Measurements from ENCODE around the gene UCK1.

Gene UCK1

DNA sequence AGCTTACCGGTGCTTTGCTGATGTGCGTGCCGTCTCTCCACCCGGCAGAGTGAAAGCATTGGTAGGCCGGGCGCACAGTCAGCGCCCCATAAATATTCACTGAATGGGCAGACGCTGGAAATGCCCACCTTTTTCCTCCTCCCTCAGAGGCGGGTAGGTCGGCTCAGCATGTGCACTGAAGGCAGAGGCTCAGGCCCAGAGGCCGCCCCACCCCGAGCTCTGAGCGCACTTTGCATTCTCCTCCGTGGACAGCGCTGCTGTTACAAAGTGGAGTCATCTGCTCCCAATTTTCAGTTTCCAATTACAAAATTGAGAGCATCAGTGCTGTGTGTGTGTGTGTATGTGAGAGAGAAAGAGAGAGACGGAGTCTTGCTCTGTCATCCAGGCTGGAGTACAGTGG lies 10.6 kb downstream of the UCK1 start:
- TF ChIP-seq POLR2AphosphoS5 (IDR thresholded peaks at IDR 0.05; ENCODE audit: low read depth) (no peak), REST (IDR thresholded peaks at IDR 0.05; ENCODE audit: insufficient replicate concordance, low read depth) (no peak), SPI1 (IDR thresholded peaks at IDR 0.05; ENCODE audit: borderline replicate concordance, low read depth) (no peak), GABPA (IDR thresholded peaks at IDR 0.05; ENCODE audit: low read depth) (no peak)
- TF ChIP-seq, protein P1, sequence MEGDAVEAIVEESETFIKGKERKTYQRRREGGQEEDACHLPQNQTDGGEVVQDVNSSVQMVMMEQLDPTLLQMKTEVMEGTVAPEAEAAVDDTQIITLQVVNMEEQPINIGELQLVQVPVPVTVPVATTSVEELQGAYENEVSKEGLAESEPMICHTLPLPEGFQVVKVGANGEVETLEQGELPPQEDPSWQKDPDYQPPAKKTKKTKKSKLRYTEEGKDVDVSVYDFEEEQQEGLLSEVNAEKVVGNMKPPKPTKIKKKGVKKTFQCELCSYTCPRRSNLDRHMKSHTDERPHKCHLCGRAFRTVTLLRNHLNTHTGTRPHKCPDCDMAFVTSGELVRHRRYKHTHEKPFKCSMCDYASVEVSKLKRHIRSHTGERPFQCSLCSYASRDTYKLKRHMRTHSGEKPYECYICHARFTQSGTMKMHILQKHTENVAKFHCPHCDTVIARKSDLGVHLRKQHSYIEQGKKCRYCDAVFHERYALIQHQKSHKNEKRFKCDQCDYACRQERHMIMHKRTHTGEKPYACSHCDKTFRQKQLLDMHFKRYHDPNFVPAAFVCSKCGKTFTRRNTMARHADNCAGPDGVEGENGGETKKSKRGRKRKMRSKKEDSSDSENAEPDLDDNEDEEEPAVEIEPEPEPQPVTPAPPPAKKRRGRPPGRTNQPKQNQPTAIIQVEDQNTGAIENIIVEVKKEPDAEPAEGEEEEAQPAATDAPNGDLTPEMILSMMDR (IDR thresholded peaks at IDR 0.05; ENCODE audit: insufficient read depth, low read length): no peak
- DNase-seq (ENCODE audit: low read depth in 1 of 2, low spot score in 1 of 2): no peak
- no peaks in the 10 kb centered on the region for H3K27me3 ChIP-seq (ENCODE audit: insufficient read depth, poor library complexity, severe bottlenecking)
- no peak overlapping the region for H3K27ac ChIP-seq (replicated peaks)
- H3K4me3 ChIP-seq (replicated peaks; ENCODE audit: insufficient read depth, low read length): no peak overlapping the region

DNA sequence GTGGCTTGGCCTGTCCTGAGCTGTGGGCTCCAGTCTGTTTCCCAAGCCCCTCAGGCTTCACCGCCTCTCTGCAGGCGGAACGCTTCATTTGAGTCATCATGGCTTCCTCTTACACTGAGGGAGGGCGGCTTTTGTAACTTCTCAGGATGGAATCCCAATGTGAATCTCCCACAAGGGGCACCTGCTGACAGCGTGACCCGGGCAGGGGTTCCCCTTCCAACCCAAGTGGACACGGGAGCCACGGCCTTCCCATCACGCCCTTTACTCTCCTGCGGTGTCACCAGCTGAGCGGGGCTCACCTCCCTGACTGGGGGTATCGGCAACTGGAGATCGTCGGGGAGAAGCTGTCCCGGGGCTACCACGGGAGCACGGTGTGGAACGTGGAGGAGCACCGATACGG lies 12.5 kb downstream of the UCK1 start:
- H3K4me3 ChIP-seq (replicated peaks; ENCODE audit: insufficient read depth, low read length): no peak overlapping the region
- H3K27ac ChIP-seq (replicated peaks): no peak overlapping the region
- H3K27me3 ChIP-seq (ENCODE audit: insufficient read depth, poor library complexity, severe bottlenecking): no peaks in the 10 kb centered on the region
- no peak for DNase-seq (ENCODE audit: low read depth in 1 of 2, low spot score in 1 of 2)
- no peak for TF ChIP-seq GABPA (IDR thresholded peaks at IDR 0.05; ENCODE audit: low read depth)
- TF ChIP-seq POLR2AphosphoS5 (IDR thresholded peaks at IDR 0.05; ENCODE audit: low read depth): no peak
- no peak for TF ChIP-seq SPI1 (IDR thresholded peaks at IDR 0.05; ENCODE audit: borderline replicate concordance, low read depth)
- TF ChIP-seq REST (IDR thresholded peaks at IDR 0.05; ENCODE audit: insufficient replicate concordance, low read depth): no peak

DNA sequence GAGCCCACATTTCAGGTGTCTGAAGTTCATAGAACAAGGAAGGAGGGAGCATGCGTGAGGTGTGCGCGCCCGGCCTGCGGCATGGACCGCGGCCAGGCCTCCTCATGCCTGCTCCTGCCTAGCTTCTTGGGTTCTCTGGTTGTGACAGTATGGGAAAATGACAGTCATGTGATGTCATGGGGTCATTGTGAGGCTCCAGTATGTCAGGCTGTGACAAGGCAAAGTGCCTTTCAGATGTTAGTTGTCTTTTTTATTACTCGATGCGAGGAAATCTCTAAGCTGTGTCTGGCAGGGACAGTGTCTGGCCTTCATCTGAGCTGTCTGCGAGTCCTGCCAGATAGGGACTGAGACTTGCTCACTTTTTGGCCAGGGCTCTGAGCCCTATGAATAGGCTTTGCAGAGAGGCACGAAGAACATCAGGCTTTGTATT lies 13.3 kb downstream of the UCK1 start:
- no peak for TF ChIP-seq REST (IDR thresholded peaks at IDR 0.05; ENCODE audit: insufficient replicate concordance, low read depth)
- no peak for TF ChIP-seq SPI1 (IDR thresholded peaks at IDR 0.05; ENCODE audit: borderline replicate concordance, low read depth)
- TF ChIP-seq, protein P1 (IDR thresholded peaks at IDR 0.05; ENCODE audit: insufficient read depth, low read length): no peak
- TF ChIP-seq GABPA (IDR thresholded peaks at IDR 0.05; ENCODE audit: low read depth): no peak
- no peak for TF ChIP-seq POLR2AphosphoS5 (IDR thresholded peaks at IDR 0.05; ENCODE audit: low read depth)
- H3K27ac ChIP-seq (replicated peaks): no peak overlapping the region

More for the DNA sequence above, 13.3 kb downstream of the UCK1 start:
- H3K4me3 ChIP-seq (replicated peaks; ENCODE audit: insufficient read depth, low read length): no peak overlapping the region
- no peak for DNase-seq (ENCODE audit: low read depth in 1 of 2, low spot score in 1 of 2)
- H3K27me3 ChIP-seq (ENCODE audit: insufficient read depth, poor library complexity, severe bottlenecking): no peaks in the 10 kb centered on the region
